Neural progenitor cell (in vitro differentiated cells): ENCODE measurements around the gene ARHGAP24. TPM values are rescaled to one million over a fixed set of nuclear protein-coding genes. Genes with fewer than 3 reads are reported as not detected.

Experiments
- DNase-seq: peaks from one replicate; pipeline ENCODE4 v3.0.0-alpha.2; 2016; ENCODE audit warnings: low spot score
- H2AFZ ChIP-seq: fragments of 200-600 bp; sonication (generic); replicated peaks from 2 replicates; pipeline ENCODE4 v1.6.1; 2016; ENCODE audit warnings: antibody characterized with exemption
- H3F3A ChIP-seq: fragments of 200-600 bp; sonication (generic); 2 replicates; pipeline ENCODE4 v1.6.1; 2016; ENCODE audit warnings: antibody characterized with exemption, low read depth
- H3K27ac ChIP-seq: fragments of 200-600 bp; sonication (generic); 2 replicates; pipeline ENCODE4 v1.5.1; 2016; ENCODE audit warnings: mild to moderate bottlenecking
- H3K27me3 ChIP-seq: fragments of 200-600 bp; sonication (generic); 2 replicates; pipeline ENCODE4 v1.6.1; 2016; ENCODE audit warnings: mild to moderate bottlenecking, moderate library complexity
- H3K36me3 ChIP-seq: fragments of 200-600 bp; sonication (generic); 2 replicates; pipeline ENCODE4 v1.5.1; 2016
- H3K4me1 ChIP-seq: fragments of 200-600 bp; sonication (generic); 2 replicates; pipeline ENCODE4 v1.6.1; 2016; ENCODE audit warnings: mixed run types
- H3K4me2 ChIP-seq: fragments of 200-600 bp; sonication (generic); 2 replicates; pipeline ENCODE4 v1.6.1; 2016
- H3K4me3 ChIP-seq: fragments of 200-600 bp; sonication (generic); 2 replicates; pipeline ENCODE4 v1.5.1; 2016
- H3K79me2 ChIP-seq: fragments of 200-600 bp; sonication (generic); 2 replicates; pipeline ENCODE4 v1.6.1; 2016; ENCODE audit warnings: low read depth
- H3K9ac ChIP-seq: fragments of 200-600 bp; sonication (generic); 2 replicates; pipeline ENCODE4 v1.6.1; 2016
- H3K9me3 ChIP-seq: fragments of 200-600 bp; sonication (generic); 2 replicates; pipeline ENCODE4 v1.5.1; 2016; ENCODE audit warnings: low read depth
- H4K20me1 ChIP-seq: fragments of 200-600 bp; sonication (generic); 2 replicates; pipeline ENCODE4 v1.6.1; 2016; ENCODE audit warnings: low read depth
- H3K27ac Mint-ChIP-seq: 3 replicates; pipeline ENCODE4 v1.8.0; 2021; ENCODE audit warnings: mixed read lengths
- H3K27me3 Mint-ChIP-seq: 2 replicates; pipeline ENCODE4 v1.8.0; 2022; ENCODE audit warnings: low read depth, mild to moderate bottlenecking, inconsistent platforms, moderate library complexity, mixed read lengths; ENCODE audit not compliant: insufficient read depth
- H3K36me3 Mint-ChIP-seq: 3 replicates; pipeline ENCODE4 v1.8.0; 2021; ENCODE audit warnings: mixed read lengths
- H3K4me1 Mint-ChIP-seq: 3 replicates; pipeline ENCODE4 v1.8.0; 2021; ENCODE audit warnings: mixed read lengths
- H3K4me3 Mint-ChIP-seq: 3 replicates; pipeline ENCODE4 v1.8.0; 2021; ENCODE audit warnings: mild to moderate bottlenecking, moderate library complexity, mixed read lengths
- H3K9me3 Mint-ChIP-seq: 3 replicates; pipeline ENCODE4 v1.8.0; 2020; ENCODE audit warnings: mixed read lengths
- CTCF ChIP-seq: fragments of 200-600 bp; sonication (generic); IDR thresholded peaks from 2 replicates; pipeline ENCODE4 v1.5.1; 2017; ENCODE audit warnings: antibody characterized with exemption, mild to moderate bottlenecking
- EZH2 ChIP-seq: fragments of 200-600 bp; sonication (generic); IDR thresholded peaks from 2 replicates; pipeline ENCODE4 v1.6.1; 2017; ENCODE audit warnings: antibody characterized with exemption, mild to moderate bottlenecking, moderate library complexity
- EZH2phosphoT487 ChIP-seq: fragments of 200-600 bp; sonication (generic); IDR thresholded peaks from 2 replicates; pipeline ENCODE4 v1.6.1; 2017; ENCODE audit warnings: antibody characterized with exemption
- total RNA-seq: library from RNA; depleted of rRNA; stranded (reverse); fragments of >200 nt; gene quantifications from 2 replicates; pipeline ENCODE4 v1.2.3, GENCODE V29; 2015; ENCODE audit warnings: low replicate concordance

Gene ARHGAP24
- total RNA-seq, 1 donor from 2014 or later: 2.2 TPM

GRCh38 chr4:85570388-85570787 lies 95.4 kb downstream of the ARHGAP24 start:
- Mint-ChIP-seq H3K27me3 (no peaks in the 10 kb centered on the region), H3K27ac (no peak overlapping the region)
- TF ChIP-seq EZH2phosphoT487: no peak
- TF ChIP-seq CTCF: no peak
- TF ChIP-seq EZH2: no peak

GRCh38 chr4:85571008-85571407 lies 96.1 kb downstream of the ARHGAP24 start:
- no peak overlapping the region for H3K27ac ChIP-seq
- H3K9ac ChIP-seq: no peak overlapping the region
- H3K27ac Mint-ChIP-seq: no peak overlapping the region
- H3K27me3 Mint-ChIP-seq: no peaks in the 10 kb centered on the region
- H4K20me1 ChIP-seq: no peaks in the 10 kb centered on the region
- no peak overlapping the region for H3K4me3 Mint-ChIP-seq
- H3K4me3 ChIP-seq: no peak overlapping the region
- no peak overlapping the region for H3K4me2 ChIP-seq
- no peaks in the 10 kb centered on the region for H3K4me1 Mint-ChIP-seq
- no peaks in the 10 kb centered on the region for H3K4me1 ChIP-seq
- TF ChIP-seq CTCF (no peak), EZH2 (no peak), EZH2phosphoT487 (no peak)
- no peaks in the 10 kb centered on the region for H3K36me3 ChIP-seq
- H3K9me3 ChIP-seq: no peaks in the 10 kb centered on the region
- H3K36me3 Mint-ChIP-seq: no peaks in the 10 kb centered on the region
- DNase-seq: no peak
- H2AFZ ChIP-seq: no peak overlapping the region
- no peaks in the 10 kb centered on the region for H3K27me3 ChIP-seq
- H3K79me2 ChIP-seq: no peaks in the 10 kb centered on the region
- no peaks in the 10 kb centered on the region for H3K9me3 Mint-ChIP-seq
- H3F3A ChIP-seq: no peaks in the 10 kb centered on the region

More at GRCh38 chr4:85570388-85570787, 95.4 kb downstream of the ARHGAP24 start:
- Histone ChIP-seq H3K9me3 (no peaks in the 10 kb centered on the region), H3K9ac (no peak overlapping the region), H3K27ac (no peak overlapping the region), H3K27me3 (no peaks in the 10 kb centered on the region), H4K20me1 (no peaks in the 10 kb centered on the region), H3K4me3 (no peak overlapping the region), H2AFZ (no peak overlapping the region), H3K36me3 (no peaks in the 10 kb centered on the region), H3K79me2 (no peaks in the 10 kb centered on the region), H3K4me1 (no peaks in the 10 kb centered on the region), H3K4me2 (no peak overlapping the region), H3F3A (no peaks in the 10 kb centered on the region)
- DNase-seq: no peak
- Mint-ChIP-seq H3K36me3 (no peaks in the 10 kb centered on the region), H3K4me1 (no peaks in the 10 kb centered on the region), H3K4me3 (no peak overlapping the region), H3K9me3 (no peaks in the 10 kb centered on the region)

GRCh38 chr4:85573270-85573669 lies 98.3 kb downstream of the ARHGAP24 start:
- H3K4me2 ChIP-seq: no peak overlapping the region
- H3K36me3 ChIP-seq: no peaks in the 10 kb centered on the region
- H3F3A ChIP-seq: no peaks in the 10 kb centered on the region
- H3K79me2 ChIP-seq: no peaks in the 10 kb centered on the region
- Mint-ChIP-seq H3K27me3 (no peaks in the 10 kb centered on the region), H3K36me3 (no peaks in the 10 kb centered on the region), H3K9me3 (no peaks in the 10 kb centered on the region), H3K4me1 (no peaks in the 10 kb centered on the region), H3K27ac (no peak overlapping the region), H3K4me3 (no peak overlapping the region)
- TF ChIP-seq EZH2 (no peak), EZH2phosphoT487 (no peak), CTCF (no peak)
- H3K9me3 ChIP-seq: no peaks in the 10 kb centered on the region
- H3K9ac ChIP-seq: no peak overlapping the region
- H2AFZ ChIP-seq: no peak overlapping the region
- no peaks in the 10 kb centered on the region for H4K20me1 ChIP-seq
- H3K4me1 ChIP-seq: no peaks in the 10 kb centered on the region
- H3K4me3 ChIP-seq: no peak overlapping the region
- H3K27me3 ChIP-seq: no peaks in the 10 kb centered on the region
- H3K27ac ChIP-seq: no peak overlapping the region
- DNase-seq: no peak

GRCh38 chr4:85577307-85577706 lies 102.4 kb downstream of the ARHGAP24 start:
- no peak overlapping the region for H3K27ac Mint-ChIP-seq
- DNase-seq: no peak
- Histone ChIP-seq H3K4me1 (no peaks in the 10 kb centered on the region), H3K27ac (no peak overlapping the region), H3K4me3 (no peak overlapping the region), H3K36me3 (no peaks in the 10 kb centered on the region), H4K20me1 (no peaks in the 10 kb centered on the region), H3K79me2 (no peaks in the 10 kb centered on the region), H3K27me3 (no peaks in the 10 kb centered on the region), H3F3A (no peaks in the 10 kb centered on the region), H2AFZ (no peak overlapping the region), H3K9ac (no peak overlapping the region), H3K9me3 (no peaks in the 10 kb centered on the region), H3K4me2 (no peak overlapping the region)
- H3K36me3 Mint-ChIP-seq: no peaks in the 10 kb centered on the region
- H3K4me3 Mint-ChIP-seq: no peak overlapping the region
- no peaks in the 10 kb centered on the region for H3K9me3 Mint-ChIP-seq
- H3K4me1 Mint-ChIP-seq: no peaks in the 10 kb centered on the region
- no peaks in the 10 kb centered on the region for H3K27me3 Mint-ChIP-seq
- TF ChIP-seq CTCF (no peak), EZH2phosphoT487 (no peak), EZH2 (no peak)
